HepG2 (cell line): Measurements from ENCODE around the gene SYDE1.
A peak's percentile ranks its signal among the peaks of the same experiment; 100 is the strongest.

Source experiments
- CBX5 ChIP-seq: sonication (generic); formaldehyde crosslinking; IDR thresholded peaks from 2 replicates; pipeline ENCODE4 v1.4.0; 2020; ENCODE audit warnings: missing genetic modification reagents, borderline replicate concordance
- CSRNP1 ChIP-seq: sonication (generic); formaldehyde crosslinking; IDR thresholded peaks from 2 replicates; pipeline ENCODE4 v1.8.1; 2023; ENCODE audit warnings: mild to moderate bottlenecking, missing genetic modification reagents
- CTCF ChIP-seq: sonication (generic); formaldehyde crosslinking; IDR thresholded peaks from 2 replicates; pipeline ENCODE4 v1.5.0; 2020; ENCODE audit warnings: mild to moderate bottlenecking, missing genetic modification reagents, moderate library complexity
- HDAC6 ChIP-seq: fragments of 200-600 bp; sonication (generic); IDR thresholded peaks from 2 replicates; pipeline ENCODE4 v1.7.0; 2017; ENCODE audit warnings: mild to moderate bottlenecking, antibody characterized with exemption, low read length, low read depth
- ZNF275 ChIP-seq: sonication (generic); formaldehyde crosslinking; IDR thresholded peaks from 2 replicates; pipeline ENCODE4 v1.8.0; 2022; ENCODE audit warnings: missing genetic modification reagents, mild to moderate bottlenecking, inconsistent platforms, borderline replicate concordance

GRCh38 chr19:15125232-15126067, 18.2 kb downstream of the SYDE1 start:
- TF ChIP-seq CBX5 (CRISPR knock-in tag) = peak; percentile 45; the same call in 1 of the 2 replicates
- no peak for TF ChIP-seq CSRNP1
- TF ChIP-seq HDAC6 = no peak
- TF ChIP-seq CTCF (CRISPR knock-in tag) = peak; percentile 45
- peak; percentile 59; the same call in 1 of the 2 replicates for TF ChIP-seq ZNF275 (CRISPR knock-in tag)
